ENCODE measurements around the gene PHF12.
A peak's percentile ranks its signal among the peaks of the same experiment; 100 is the strongest.
"Not testable (repeated sequence)": the region's sequence is repeated elsewhere in the genome, so short reads cannot be mapped to it uniquely, and the experiment has no call there.

PHF12 gene

DNA sequence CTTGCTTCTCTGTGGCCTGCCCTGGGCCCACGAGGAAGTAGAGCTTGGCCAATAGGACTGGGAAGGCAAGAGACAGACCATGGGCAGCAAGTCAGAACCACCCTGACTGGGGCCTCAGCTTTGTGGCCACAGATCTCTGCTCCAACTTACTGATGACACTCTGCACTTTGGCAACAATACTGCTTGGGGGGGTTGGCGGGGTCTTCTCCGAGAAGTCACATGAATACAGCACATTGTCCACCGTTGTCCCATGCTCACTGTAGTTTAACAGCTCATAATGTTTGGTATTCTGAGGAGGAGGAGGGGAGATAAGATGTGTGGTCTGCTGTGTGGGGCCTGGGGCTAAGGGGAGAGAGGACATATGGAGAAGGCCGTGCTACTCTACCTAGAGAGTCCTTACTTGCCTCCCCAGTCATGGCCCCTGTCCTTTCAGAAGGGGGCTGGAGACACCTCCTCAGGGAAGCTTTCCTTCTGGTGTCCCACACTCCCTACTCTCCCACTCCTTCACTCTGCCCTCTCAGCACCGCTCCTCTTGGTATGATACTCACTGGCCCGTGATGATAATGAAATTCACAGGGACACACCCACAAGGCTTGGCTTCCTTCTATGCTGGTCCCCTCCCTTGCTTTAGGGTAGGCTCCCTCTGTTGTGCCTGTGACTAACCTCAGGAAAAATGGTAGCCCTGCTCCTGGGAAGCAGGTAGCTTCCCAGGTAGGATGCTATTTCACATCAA lies 44.4 kb downstream of the PHF12 start:
- Histone ChIP-seq H2AFZ (ENCODE audit: low read depth, low read length) (no peak overlapping the region), H3K27me3 (ENCODE audit: insufficient read depth, low read length) (no peaks in the 10 kb centered on the region), H3K36me3 (ENCODE audit: insufficient read depth, low read length) (peaks cover 61% of the 10 kb centered on the region), H3K9me3 (ENCODE audit: low read length) (no peaks in the 10 kb centered on the region), H3K4me1 (ENCODE audit: insufficient read depth, low read length) (peaks cover under 1% of the 10 kb centered on the region), H3K4me3 (ENCODE audit: low read length) (no peak overlapping the region)

DNA sequence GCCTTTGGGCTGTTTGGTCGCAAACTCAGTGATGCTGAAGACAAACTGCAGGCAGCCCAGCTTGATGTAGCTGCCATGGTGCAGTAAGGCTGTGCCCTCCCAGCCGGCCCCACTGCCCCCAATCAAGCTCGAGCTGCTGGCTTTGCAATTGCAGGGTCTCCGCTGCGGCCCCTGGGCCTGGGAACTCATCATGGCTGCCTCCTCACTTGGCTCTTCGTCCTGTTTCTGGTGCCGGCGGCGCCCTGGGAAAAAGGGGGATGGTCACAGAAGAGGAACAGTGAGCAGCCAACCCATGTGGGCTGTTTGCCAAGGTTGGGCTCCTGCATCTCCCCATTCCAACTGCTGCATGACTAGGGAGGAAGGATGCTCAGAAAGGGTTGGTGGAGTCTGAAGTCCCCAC lies 45.0 kb downstream of the PHF12 start:
- no peaks in the 10 kb centered on the region for H3K27me3 ChIP-seq (ENCODE audit: insufficient read depth, low read length)
- peaks cover 6% of the 10 kb centered on the region for H3K4me1 ChIP-seq (ENCODE audit: insufficient read depth, low read length)
- no peak overlapping the region for H2AFZ ChIP-seq (ENCODE audit: low read depth, low read length)
- peaks cover 55% of the 10 kb centered on the region for H3K36me3 ChIP-seq (ENCODE audit: insufficient read depth, low read length)
- no peak overlapping the region for H3K4me3 ChIP-seq (ENCODE audit: low read length)
- H3K9me3 ChIP-seq (ENCODE audit: low read length), result no peaks in the 10 kb centered on the region

DNA sequence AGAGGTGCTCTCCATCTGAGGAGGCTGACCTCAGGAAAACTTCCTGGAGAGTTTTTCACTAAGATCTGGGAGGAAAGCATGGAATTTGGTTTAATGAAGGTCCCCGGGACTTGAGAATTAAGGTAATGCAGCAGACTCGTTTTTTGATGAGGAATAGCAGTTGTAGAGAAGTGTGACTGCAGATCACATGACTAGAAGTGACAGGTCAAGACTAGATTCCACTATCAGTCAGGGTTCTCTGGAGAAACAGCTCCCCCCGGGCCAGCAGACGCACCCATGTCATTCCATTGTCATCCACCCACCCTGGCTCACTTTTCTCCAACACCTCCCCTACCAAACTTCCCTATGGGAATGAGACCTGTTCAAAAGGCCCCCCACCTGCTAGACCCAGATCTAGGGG lies 46.5 kb downstream of the PHF12 start:
- H3K36me3 ChIP-seq (ENCODE audit: insufficient read depth, low read length), result peaks cover 47% of the 10 kb centered on the region
- H3K4me1 ChIP-seq (ENCODE audit: insufficient read depth, low read length), result peaks cover 8% of the 10 kb centered on the region
- H3K4me3 ChIP-seq (ENCODE audit: low read length), result no peak overlapping the region
- H3K27me3 ChIP-seq (ENCODE audit: insufficient read depth, low read length), result no peaks in the 10 kb centered on the region
- H2AFZ ChIP-seq (ENCODE audit: low read depth, low read length), result no peak overlapping the region
- H3K9me3 ChIP-seq (ENCODE audit: low read length), result no peaks in the 10 kb centered on the region

DNA sequence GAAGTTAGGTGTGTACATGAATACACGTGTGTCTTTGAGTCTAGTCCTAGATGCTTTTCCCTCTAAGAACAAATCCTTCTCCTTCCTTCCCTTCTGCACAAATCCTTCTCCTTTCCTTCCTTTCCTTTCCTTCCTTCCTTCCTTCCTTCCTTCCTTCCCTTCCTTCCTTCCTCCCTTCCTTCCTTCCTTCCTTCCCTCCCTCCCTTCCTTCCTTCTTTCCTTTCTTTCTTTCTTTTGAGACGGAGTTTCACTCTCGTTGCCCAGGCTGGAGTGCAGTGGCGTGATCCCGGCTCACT lies 47.8 kb downstream of the PHF12 start:
- not testable (repeated sequence) for H3K4me3 ChIP-seq (ENCODE audit: low read length); H3K9me3 ChIP-seq (ENCODE audit: low read length); H2AFZ ChIP-seq (ENCODE audit: low read depth, low read length); H3K4me1 ChIP-seq (ENCODE audit: insufficient read depth, low read length); H3K27me3 ChIP-seq (ENCODE audit: insufficient read depth, low read length)
- H3K36me3 ChIP-seq (ENCODE audit: insufficient read depth, low read length), result peaks cover 35% of the 10 kb centered on the region

DNA sequence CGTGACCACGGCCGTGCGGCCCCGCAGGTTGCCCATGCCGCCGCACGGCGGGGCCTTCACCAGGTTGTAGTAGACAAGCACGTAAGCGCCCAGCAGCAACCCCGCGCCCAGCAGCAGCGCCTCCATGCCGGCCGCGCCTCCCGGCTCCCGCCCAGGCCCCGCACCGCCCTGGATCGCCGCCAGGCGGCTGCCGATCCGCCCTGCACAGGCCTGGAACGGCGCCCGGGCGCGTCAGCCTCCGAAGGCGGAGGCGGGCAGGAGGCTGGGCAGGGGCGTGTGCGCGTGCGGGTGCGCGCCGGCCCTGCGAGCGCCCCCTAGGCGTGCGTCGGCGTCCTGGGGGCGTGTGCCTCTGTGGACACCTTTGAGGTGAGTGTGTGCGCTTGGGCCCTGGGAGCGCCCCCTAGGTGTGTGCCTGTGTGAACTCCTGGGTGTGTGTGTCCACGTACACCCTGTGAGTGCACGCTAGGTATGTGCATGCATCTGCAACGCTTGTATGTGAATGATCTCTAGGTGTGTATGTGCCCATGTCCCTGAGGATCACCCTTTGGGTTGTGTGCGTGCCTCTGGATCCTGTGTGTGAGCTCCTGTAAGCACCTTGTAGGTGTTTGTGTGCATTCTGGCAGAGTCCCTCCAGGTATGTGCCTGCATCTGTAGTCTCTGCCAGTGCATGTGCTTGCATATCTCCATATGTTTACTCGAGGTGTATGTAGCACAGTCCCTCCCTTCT lies 48.3 kb downstream of the PHF12 start, which contains the start of gene DHRS13:
Gene DHRS13, minus strand, starts transcription at position 261 of the 727 bp plus-strand sequence. Its CDS starts 135 bp downstream, at position 126.
- Histone ChIP-seq H3K4me1 (ENCODE audit: insufficient read depth, low read length) (peaks cover 8% of the 10 kb centered on the region), H3K27me3 (ENCODE audit: insufficient read depth, low read length) (no peaks in the 10 kb centered on the region), H2AFZ (ENCODE audit: low read depth, low read length) (peak within 1 kb of the TSS; percentile 85), H3K36me3 (ENCODE audit: insufficient read depth, low read length) (peaks cover 30% of the 10 kb centered on the region), H3K9me3 (ENCODE audit: low read length) (no peaks in the 10 kb centered on the region), H3K4me3 (ENCODE audit: low read length) (peak within 1 kb of the TSS; percentile 55)

DNA sequence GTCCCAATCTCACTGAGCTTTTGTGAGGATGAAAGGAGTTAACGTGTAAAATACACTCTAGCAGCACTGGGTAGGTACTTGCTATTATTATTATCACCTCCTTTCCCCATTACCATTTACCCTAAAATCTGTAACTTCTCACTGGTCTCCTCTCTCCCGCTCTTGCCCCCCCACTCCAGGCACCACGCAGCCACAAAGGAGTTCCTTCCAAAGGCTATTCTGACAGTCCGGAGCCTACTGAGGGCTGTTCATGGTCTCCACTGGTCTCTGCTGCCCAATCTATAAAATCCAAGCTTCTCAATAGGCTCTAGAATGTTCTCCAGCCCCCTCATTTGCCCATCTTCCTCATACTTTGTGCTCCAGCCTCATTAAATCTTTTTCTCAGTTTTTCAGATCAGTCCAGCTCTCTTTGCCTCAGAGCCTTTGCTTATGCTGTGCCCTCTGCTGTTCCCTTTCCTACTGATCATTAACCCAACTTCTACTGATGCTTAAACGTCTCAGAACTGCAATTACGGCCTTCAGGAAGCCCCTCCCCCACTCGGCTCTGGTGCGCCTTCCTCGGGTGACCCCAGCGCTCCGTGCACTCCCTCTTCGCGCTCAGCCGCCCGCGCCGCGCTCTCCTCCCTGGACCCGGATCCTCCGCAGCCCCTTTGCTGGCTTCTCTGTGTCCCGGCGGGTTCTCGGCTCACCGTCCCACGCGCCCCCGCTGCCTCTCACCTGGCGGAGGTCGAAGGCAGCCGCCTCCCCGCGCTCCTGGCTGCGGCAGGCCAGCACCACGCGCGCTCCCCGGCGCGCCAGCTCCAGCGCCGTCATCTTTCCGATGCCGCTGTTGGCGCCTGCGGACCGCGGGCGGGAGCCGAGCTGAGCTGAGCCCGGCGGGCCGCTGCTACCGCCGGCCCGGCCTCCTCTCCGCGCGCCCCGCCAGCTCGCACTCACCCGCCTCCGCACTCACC lies 49.2 kb downstream of the PHF12 start:
- no peaks in the 10 kb centered on the region for H3K27me3 ChIP-seq (ENCODE audit: insufficient read depth, low read length)
- peak overlapping the region; percentile 55 for H3K4me3 ChIP-seq (ENCODE audit: low read length)
- peak overlapping the region; percentile 85 for H2AFZ ChIP-seq (ENCODE audit: low read depth, low read length)
- H3K9me3 ChIP-seq (ENCODE audit: low read length), result no peaks in the 10 kb centered on the region
- peaks cover 22% of the 10 kb centered on the region for H3K36me3 ChIP-seq (ENCODE audit: insufficient read depth, low read length)
- H3K4me1 ChIP-seq (ENCODE audit: insufficient read depth, low read length), result peaks cover 11% of the 10 kb centered on the region

DNA sequence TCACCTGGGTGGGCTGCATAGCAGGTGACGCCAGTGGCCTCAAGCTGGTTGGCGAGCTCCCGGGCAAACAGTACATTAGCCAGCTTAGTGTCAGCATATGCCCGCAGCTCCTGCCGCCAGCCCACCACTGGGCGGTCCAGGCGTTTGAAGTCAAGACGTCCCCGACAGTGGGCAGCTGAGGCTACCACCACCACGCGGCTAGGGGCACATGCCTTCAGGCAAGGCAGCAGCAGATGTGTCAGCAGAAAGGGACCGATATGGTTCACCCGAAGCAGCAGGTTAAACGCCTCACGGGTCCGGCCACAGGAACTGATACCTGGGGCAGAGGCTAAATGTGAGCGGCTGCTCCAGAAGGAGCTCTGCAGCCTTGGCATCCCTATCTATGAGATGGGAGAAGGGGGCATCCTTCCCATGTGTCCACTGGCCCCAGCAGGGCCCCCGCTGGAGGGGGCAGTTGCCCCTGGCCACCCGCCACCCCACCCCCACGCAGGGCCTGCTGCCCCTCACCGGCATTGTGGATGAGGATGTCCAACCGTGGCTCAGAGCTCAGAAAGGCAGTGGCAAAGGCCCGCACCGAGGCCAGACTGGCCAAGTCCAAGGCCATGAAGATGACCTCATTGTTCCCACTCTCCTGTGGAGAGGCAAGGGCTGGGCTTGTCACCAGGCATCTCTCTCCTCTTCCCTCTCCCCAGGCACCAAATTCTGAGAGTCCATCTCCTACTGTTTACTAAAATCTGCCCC lies 50.2 kb downstream of the PHF12 start:
- H3K4me3 ChIP-seq (ENCODE audit: low read length), result peak overlapping the region; percentile 55
- H2AFZ ChIP-seq (ENCODE audit: low read depth, low read length), result no peak overlapping the region
- no peaks in the 10 kb centered on the region for H3K27me3 ChIP-seq (ENCODE audit: insufficient read depth, low read length)
- H3K36me3 ChIP-seq (ENCODE audit: insufficient read depth, low read length), result peaks cover 12% of the 10 kb centered on the region
- H3K4me1 ChIP-seq (ENCODE audit: insufficient read depth, low read length), result peaks cover 17% of the 10 kb centered on the region
- H3K9me3 ChIP-seq (ENCODE audit: low read length), result no peaks in the 10 kb centered on the region

DNA sequence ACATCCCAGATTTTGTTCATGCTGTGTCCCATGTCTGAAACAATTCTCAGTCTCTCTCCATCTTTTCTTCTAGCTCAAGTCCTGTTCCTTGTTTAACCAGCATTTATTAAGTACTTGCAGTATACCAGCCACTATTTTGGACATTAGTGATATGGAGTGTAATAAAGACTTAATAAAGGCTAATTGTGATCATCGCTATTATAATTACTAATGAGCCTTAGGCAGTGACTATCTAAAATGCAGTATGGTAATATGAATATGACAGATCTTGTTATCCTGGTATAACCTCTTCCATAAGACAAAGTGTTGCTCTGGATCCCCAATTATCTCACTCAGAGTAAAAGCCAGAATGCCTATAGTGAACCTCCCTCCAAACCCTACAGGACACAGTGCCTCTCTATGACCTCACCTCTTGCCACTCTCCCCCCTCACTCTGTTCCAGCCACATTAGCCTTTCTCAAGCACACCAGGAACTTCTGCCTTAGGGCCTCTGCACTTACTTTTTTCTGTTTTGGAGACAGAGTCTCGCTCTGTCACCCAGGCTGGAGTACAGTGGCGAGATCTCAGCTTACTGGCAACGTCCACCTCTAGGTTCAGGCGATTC lies 52.0 kb downstream of the PHF12 start:
- Histone ChIP-seq H2AFZ (ENCODE audit: low read depth, low read length) (no peak overlapping the region), H3K4me1 (ENCODE audit: insufficient read depth, low read length) (peaks cover 23% of the 10 kb centered on the region), H3K36me3 (ENCODE audit: insufficient read depth, low read length) (peaks cover 7% of the 10 kb centered on the region)

DNA sequence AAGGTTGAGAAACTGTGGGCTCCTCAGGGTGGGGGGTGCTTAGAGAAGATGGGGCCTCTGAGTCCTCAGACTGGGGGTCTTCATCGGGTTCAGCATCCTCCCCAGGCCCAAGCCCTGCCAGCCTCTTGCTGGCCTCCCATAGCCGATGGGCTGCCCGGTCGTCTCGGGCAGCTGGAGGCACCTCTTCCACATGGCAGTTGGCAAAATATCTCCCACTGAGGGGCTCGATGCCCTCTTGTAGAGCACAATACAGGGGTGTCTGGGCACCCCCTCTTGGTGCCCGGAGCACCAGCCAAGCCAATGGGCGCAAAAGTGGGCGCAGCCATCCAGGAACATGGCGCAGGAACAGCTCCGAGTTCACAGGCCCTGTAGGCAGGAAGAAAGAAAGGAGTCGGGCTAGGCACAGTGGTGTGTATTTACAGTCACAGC lies 52.8 kb downstream of the PHF12 start:
- H3K4me1 ChIP-seq (ENCODE audit: insufficient read depth, low read length), result peaks cover 23% of the 10 kb centered on the region
- H3K36me3 ChIP-seq (ENCODE audit: insufficient read depth, low read length), result peaks cover 7% of the 10 kb centered on the region
- H3K27me3 ChIP-seq (ENCODE audit: insufficient read depth, low read length), result no peaks in the 10 kb centered on the region
- H3K4me3 ChIP-seq (ENCODE audit: low read length), result no peak overlapping the region
- no peaks in the 10 kb centered on the region for H3K9me3 ChIP-seq (ENCODE audit: low read length)
- no peak overlapping the region for H2AFZ ChIP-seq (ENCODE audit: low read depth, low read length)

More for the DNA sequence above, 52.0 kb downstream of the PHF12 start:
- no peak overlapping the region for H3K4me3 ChIP-seq (ENCODE audit: low read length)
- no peaks in the 10 kb centered on the region for H3K27me3 ChIP-seq (ENCODE audit: insufficient read depth, low read length)
- no peaks in the 10 kb centered on the region for H3K9me3 ChIP-seq (ENCODE audit: low read length)

DNA sequence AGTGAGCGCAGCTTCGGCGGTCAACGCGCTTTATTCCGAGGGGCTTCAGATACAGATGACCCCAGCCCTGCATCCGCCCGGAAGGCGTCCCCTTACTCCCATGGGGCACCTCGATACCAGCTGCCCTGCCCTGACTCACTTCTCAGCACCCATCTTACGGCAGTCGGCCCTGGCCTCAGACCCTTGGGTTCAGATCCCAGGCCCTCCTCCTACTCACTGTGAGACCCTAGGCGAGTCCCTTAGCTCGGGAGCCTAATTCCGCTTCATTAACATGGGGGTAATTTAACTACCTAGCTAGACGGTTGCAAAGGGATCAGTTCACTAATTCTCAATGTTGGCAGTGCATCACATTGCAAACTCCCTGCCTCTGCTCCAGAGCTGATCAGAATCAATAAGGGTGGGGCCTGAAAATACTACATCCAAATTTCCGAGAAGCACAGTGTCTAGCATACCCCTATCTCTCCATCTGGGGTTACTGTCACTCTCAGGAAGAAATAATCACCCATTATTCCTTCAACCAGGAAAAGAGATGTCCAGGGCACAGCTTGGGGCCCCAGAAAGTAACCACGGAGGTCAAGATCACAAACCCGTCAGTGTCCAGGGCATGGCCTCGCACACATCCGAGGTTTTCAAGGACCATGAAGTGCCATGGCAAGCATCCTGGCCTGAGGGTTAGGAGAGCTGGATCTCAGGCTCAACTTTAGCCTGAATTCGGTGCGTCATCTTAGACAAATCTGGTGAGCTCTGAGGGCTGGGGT lies 53.4 kb downstream of the PHF12 start:
- Histone ChIP-seq H2AFZ (ENCODE audit: low read depth, low read length) (peak overlapping the region; percentile 42), H3K36me3 (ENCODE audit: insufficient read depth, low read length) (peaks cover 7% of the 10 kb centered on the region), H3K4me1 (ENCODE audit: insufficient read depth, low read length) (peaks cover 23% of the 10 kb centered on the region), H3K4me3 (ENCODE audit: low read length) (peak overlapping the region; percentile 95), H3K27me3 (ENCODE audit: insufficient read depth, low read length) (no peaks in the 10 kb centered on the region), H3K9me3 (ENCODE audit: low read length) (no peaks in the 10 kb centered on the region)

DNA sequence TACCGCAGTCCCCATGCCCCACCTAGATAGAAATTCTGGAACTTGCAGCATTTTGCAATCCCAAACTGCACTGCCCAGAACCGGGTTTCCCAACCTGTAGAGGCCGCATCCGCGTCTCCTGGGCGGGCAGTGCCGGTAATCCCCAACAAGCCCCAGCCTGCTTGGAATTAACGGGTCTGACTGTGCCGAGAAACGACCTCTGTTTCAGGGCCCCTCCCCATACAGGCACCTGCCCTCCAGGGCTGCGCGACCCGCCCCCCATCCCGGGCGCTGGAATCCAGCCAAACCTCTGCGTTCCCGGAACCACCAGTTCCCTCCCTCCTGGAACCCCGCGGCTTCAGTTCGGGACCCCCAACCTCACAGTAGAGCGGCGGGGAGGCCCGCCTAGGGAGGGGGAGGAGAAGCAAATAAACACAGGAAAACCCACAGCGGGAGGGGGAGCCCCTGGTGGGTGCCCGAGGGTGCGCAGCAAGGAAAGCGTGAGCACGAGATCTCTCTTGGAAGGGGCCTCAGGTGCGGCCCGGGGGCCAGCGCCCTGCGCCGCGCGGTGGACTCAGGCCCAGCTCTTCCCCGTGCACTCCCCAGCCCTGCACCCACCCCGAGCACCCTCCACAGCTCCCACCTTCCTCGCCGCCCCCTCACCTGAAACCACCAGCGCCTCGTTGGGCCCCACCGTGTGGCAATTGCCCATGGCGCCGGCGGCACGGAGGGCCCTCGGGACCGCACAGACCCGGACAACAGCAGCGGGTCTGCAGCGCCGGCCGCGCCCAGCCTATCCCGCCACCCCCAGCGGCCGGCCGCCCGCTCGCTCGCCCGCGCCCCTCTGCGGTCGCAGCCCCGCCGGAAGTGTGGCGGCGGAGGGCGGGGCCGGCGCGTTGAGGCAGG lies 54.2 kb downstream of the PHF12 start, which contains the start of gene FLOT2:
Gene FLOT2, minus strand, starts transcription at position 850 of the 885 bp plus-strand sequence. Its CDS starts 159 bp downstream, at position 691.
- Histone ChIP-seq H2AFZ (ENCODE audit: low read depth, low read length) (peak within 1 kb of the TSS; percentile 42), H3K4me3 (ENCODE audit: low read length) (peak within 1 kb of the TSS; percentile 95), H3K9me3 (ENCODE audit: low read length) (no peaks in the 10 kb centered on the region)

More for the DNA sequence above, 54.2 kb downstream of the PHF12 start, which contains the start of gene FLOT2:
- peaks cover 23% of the 10 kb centered on the region for H3K4me1 ChIP-seq (ENCODE audit: insufficient read depth, low read length)
- H3K36me3 ChIP-seq (ENCODE audit: insufficient read depth, low read length), result peaks cover 9% of the 10 kb centered on the region
- H3K27me3 ChIP-seq (ENCODE audit: insufficient read depth, low read length), result no peaks in the 10 kb centered on the region

Measured in neuron (in vitro differentiated cells).